ENCODE measurements around the gene LURAP1L.

Gene LURAP1L

DNA sequence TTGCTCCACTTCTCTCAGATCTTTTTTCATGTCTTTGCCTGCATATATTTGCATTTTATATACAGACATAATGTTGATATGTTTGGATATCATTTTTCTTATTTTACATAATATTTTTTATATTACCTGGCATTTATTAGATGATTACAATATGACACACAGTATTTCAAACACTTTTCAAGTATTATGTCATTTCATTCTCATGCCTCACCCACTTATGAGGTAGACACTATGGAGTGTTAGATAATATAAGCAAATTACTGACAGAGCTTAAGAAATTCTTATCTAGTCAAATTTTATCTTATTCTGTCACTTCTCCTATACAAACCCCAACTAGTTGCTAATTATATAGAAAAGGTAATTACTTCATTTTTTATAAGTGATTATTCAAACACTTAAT, 11.1 kb downstream of the LURAP1L start:
- no peak overlapping the region for H3K27ac Mint-ChIP-seq
- H3K27me3 Mint-ChIP-seq = no peaks in the 10 kb centered on the region
- DNase-seq = no peak
- H3K36me3 Mint-ChIP-seq (ENCODE audit: low read depth) = no peaks in the 10 kb centered on the region
- peaks cover 3% of the 10 kb centered on the region for H3K9me3 Mint-ChIP-seq
- no peaks in the 10 kb centered on the region for H3K4me1 Mint-ChIP-seq (ENCODE audit: low read depth)
- H3K4me3 Mint-ChIP-seq = no peak overlapping the region

DNA sequence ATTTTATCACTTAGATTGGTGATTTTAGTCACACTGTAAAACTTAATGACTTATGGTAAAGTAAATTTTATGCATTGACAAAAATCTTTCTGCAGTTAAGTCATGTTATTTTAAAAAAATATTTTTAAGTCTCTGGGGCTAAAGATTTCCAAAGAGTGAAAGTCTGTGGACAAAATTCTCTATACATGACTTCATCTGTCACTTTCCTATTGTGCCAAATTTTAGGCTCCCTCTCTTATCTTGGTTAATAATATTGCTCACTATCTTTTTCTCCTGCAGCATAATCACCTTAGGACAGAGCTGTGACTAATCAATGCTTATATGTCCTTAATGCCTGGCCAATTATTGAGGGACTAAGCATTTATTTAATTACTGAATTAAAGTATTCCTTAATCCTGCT, 15.2 kb downstream of the LURAP1L start:
- no peaks in the 10 kb centered on the region for H3K36me3 Mint-ChIP-seq (ENCODE audit: low read depth)
- H3K27ac Mint-ChIP-seq = no peak overlapping the region
- no peak overlapping the region for H3K4me3 Mint-ChIP-seq
- no peaks in the 10 kb centered on the region for H3K27me3 Mint-ChIP-seq
- no peak for DNase-seq
- H3K4me1 Mint-ChIP-seq (ENCODE audit: low read depth) = no peaks in the 10 kb centered on the region
- peaks cover 8% of the 10 kb centered on the region for H3K9me3 Mint-ChIP-seq

DNA sequence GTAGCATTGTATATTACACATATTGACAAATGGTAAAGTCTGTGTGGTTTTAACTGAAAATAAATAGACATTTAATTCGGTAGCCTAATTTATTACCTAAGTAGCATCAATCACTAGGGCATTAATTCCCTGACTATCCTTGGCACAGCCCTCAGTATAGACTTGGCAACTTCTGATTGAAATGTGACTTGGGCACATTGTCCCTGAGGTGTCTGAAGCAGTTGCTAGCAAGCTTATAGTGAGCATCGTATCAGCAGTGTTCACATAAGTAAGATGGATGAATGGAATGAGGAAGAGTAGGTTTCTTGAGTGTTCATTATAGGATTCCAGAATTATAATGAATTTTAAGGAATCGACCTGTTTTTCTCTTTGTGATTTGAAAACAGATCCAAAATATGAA, 16.1 kb downstream of the LURAP1L start:
- Mint-ChIP-seq H3K27ac (no peak overlapping the region), H3K4me1 (ENCODE audit: low read depth) (no peaks in the 10 kb centered on the region), H3K4me3 (no peak overlapping the region)

DNA sequence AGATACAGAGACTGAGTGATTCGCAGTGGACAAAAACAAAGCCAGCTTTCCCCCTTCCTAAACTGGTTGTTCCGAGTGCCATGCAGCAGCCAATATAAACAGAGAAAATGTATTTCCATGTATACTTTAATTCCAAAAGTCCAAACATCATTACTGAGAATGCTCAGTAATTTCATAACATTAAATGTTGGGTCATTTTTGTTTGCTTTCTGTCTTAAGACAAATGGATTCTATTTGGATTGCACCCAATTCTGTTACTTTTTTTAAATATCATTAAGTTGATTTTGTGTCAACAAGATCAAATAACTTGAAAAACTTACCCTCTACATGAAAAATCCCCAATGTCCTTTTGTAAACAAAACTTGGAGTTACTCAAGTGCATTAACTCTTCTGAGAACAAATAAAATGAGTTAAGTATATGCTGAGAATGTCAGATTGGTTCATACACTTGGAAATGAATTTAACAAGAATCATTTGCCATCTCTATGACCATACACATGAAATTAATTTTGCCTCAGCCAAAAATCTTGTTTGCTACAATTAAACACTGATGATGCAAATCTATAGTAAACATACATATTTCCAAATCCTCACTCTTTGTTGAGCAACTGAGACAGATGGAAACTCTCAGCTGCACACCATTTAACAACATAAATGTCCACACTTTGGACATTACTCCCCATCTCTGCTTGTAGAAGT, 19.4 kb downstream of the LURAP1L start:
- H3K27ac Mint-ChIP-seq = no peak overlapping the region
- H3K27me3 Mint-ChIP-seq = no peaks in the 10 kb centered on the region
- DNase-seq = no peak
- no peaks in the 10 kb centered on the region for H3K36me3 Mint-ChIP-seq (ENCODE audit: low read depth)
- peaks cover 12% of the 10 kb centered on the region for H3K9me3 Mint-ChIP-seq
- H3K4me1 Mint-ChIP-seq (ENCODE audit: low read depth) = no peaks in the 10 kb centered on the region
- no peak overlapping the region for H3K4me3 Mint-ChIP-seq

More for the DNA sequence above, 16.1 kb downstream of the LURAP1L start:
- no peak for DNase-seq
- Mint-ChIP-seq H3K9me3 (peaks cover 8% of the 10 kb centered on the region), H3K36me3 (ENCODE audit: low read depth) (no peaks in the 10 kb centered on the region), H3K27me3 (no peaks in the 10 kb centered on the region)

DNA sequence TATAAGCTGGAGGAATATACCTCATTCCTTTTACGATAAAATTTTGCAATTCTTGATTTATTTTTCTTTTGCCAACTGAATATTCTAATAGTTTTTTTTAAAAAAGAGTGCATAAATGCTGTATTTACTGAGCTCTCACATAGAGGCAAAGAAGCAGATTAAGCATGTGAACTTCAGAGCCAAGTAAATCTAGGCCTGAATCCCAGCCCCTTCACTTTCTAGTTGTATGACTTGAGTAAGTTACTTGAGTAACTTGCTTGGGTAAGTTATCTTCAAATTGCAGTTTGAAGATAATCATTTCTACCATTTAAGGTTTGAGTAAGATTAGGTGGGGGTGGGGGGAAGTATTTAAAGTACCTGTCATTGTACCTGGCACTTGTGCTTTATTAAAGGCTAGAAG, 21.8 kb downstream of the LURAP1L start:
- peaks cover 10% of the 10 kb centered on the region for H3K9me3 Mint-ChIP-seq
- no peak for DNase-seq
- no peaks in the 10 kb centered on the region for H3K4me1 Mint-ChIP-seq (ENCODE audit: low read depth)
- no peaks in the 10 kb centered on the region for H3K27me3 Mint-ChIP-seq
- H3K36me3 Mint-ChIP-seq (ENCODE audit: low read depth) = no peaks in the 10 kb centered on the region
- H3K27ac Mint-ChIP-seq = no peak overlapping the region
- H3K4me3 Mint-ChIP-seq = no peak overlapping the region

DNA sequence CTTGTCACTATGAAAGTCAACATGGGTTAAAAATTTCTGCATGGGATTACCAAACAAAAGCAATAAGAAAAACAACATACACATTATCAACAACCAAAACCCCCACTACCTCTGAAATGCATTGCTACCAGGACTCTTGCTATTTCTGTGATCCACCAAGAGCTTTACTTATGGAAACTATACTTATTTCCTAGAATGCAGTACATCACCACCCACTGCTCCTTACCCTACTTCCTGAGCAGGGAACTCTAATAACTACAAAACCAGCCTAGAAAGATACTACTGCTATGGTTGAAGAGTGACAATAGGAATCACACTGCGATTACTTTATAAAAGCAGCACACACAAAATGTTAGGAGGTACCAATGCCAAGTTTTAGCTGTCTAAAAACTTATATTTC, 22.2 kb downstream of the LURAP1L start:
- H3K4me1 Mint-ChIP-seq (ENCODE audit: low read depth) = no peaks in the 10 kb centered on the region

DNA sequence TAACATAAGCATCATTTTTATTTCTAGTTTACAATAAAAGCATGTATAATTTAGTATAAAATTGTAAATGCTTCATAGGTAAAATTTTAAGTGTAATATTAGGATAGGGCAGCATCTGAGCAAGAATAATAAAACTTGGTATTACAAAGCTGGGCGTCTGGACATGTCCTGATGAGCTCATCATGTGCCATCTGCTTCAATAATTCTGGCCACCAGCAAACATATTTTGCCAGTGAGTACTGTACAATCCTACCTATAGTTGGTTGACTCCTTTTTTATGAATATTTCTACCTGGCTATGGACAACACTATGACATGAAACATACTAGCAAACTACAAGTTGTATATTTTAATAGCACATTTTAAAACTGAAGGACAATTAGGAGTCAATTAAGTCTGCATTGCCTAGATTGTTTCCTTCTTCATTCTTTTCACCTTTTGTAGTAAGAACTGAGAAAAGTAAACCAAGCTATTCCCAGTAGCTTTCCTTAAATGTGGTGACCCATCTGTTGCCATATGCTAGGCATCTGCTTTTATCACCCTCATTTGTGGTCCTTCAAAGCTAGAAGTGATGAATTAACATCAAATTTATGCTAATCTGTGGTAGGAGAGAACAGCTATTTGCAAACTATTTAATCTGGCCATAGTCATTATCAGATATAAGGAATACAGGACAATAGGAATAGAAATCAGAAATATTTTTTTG, 23.4 kb downstream of the LURAP1L start:
- Mint-ChIP-seq H3K9me3 (peaks cover 11% of the 10 kb centered on the region), H3K27me3 (no peaks in the 10 kb centered on the region), H3K4me1 (ENCODE audit: low read depth) (no peaks in the 10 kb centered on the region), H3K36me3 (ENCODE audit: low read depth) (no peaks in the 10 kb centered on the region), H3K4me3 (no peak overlapping the region), H3K27ac (no peak overlapping the region)
- DNase-seq = no peak

More for the DNA sequence above, 22.2 kb downstream of the LURAP1L start:
- DNase-seq = no peak
- no peaks in the 10 kb centered on the region for H3K36me3 Mint-ChIP-seq (ENCODE audit: low read depth)
- H3K27ac Mint-ChIP-seq = no peak overlapping the region
- H3K9me3 Mint-ChIP-seq = peaks cover 6% of the 10 kb centered on the region
- no peaks in the 10 kb centered on the region for H3K27me3 Mint-ChIP-seq
- no peak overlapping the region for H3K4me3 Mint-ChIP-seq

DNA sequence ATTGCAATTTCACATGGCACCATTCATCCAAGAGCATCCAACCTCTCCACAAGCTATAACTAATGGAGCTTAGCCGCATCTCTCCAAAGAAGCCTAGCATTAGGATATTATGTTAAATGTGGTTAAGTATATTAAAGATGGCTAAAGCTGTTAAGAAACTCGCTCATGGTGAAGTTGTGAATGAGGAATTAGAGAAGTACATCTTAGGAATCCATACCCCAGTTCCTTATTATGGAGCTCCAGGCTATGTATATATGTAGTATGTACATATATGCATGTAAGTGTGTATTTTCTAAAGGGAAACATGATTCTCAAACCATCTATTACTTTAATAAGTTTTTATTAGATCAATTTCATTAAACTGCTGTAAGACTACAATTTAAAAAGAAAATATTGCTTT, 26.4 kb downstream of the LURAP1L start:
- peaks cover 9% of the 10 kb centered on the region for H3K9me3 Mint-ChIP-seq
- H3K4me1 Mint-ChIP-seq (ENCODE audit: low read depth) = no peaks in the 10 kb centered on the region
- H3K27me3 Mint-ChIP-seq = no peaks in the 10 kb centered on the region

DNA sequence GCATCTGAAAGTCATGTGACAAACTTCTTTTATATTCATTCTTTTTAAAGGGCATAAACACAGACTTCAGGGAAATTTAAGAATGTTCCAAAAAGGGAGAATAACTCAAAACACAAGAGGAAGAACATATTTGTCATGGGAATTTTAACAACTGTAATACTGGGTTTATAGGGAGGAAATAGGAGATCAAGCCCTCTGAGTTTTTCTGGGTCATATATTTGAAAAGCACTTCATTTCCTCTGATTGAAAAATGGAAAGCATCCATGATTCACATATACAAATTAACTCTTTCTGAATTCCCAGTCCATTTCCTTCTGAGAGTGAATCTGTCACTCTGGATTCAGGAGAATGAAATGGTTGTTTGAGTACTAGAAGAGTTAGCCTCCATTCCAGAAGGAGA, 26.8 kb downstream of the LURAP1L start:
- Mint-ChIP-seq H3K4me3 (no peak overlapping the region), H3K27me3 (no peaks in the 10 kb centered on the region), H3K4me1 (ENCODE audit: low read depth) (no peaks in the 10 kb centered on the region), H3K9me3 (peaks cover 9% of the 10 kb centered on the region), H3K27ac (no peak overlapping the region), H3K36me3 (ENCODE audit: low read depth) (no peaks in the 10 kb centered on the region)
- no peak for DNase-seq

More for the DNA sequence above, 26.4 kb downstream of the LURAP1L start:
- Mint-ChIP-seq H3K36me3 (ENCODE audit: low read depth) (no peaks in the 10 kb centered on the region), H3K4me3 (no peak overlapping the region), H3K27ac (no peak overlapping the region)
- DNase-seq = no peak

DNA sequence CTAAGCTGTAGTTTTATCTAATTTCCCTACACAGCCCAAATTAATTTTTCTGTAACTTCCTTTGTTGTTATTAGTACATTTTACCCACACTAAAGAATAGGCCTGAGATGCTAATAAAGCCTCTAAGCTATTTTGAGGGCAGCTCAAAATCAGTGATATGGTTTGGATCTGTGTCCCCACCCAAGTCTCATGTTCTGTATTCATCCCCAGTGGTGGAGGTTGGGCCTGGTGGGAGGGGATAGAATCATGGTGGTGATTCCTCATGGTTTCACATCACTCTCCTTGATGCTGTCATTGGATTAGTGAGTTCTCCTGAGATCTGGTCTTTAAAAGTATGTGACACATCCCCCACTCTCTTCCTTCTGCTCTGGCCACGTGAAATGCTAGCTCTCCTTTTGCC, 27.3 kb downstream of the LURAP1L start:
- peaks cover 6% of the 10 kb centered on the region for H3K9me3 Mint-ChIP-seq
- H3K27ac Mint-ChIP-seq = no peak overlapping the region
- no peak for DNase-seq
- H3K4me1 Mint-ChIP-seq (ENCODE audit: low read depth) = no peaks in the 10 kb centered on the region
- no peaks in the 10 kb centered on the region for H3K36me3 Mint-ChIP-seq (ENCODE audit: low read depth)
- no peaks in the 10 kb centered on the region for H3K27me3 Mint-ChIP-seq
- H3K4me3 Mint-ChIP-seq = no peak overlapping the region

DNA sequence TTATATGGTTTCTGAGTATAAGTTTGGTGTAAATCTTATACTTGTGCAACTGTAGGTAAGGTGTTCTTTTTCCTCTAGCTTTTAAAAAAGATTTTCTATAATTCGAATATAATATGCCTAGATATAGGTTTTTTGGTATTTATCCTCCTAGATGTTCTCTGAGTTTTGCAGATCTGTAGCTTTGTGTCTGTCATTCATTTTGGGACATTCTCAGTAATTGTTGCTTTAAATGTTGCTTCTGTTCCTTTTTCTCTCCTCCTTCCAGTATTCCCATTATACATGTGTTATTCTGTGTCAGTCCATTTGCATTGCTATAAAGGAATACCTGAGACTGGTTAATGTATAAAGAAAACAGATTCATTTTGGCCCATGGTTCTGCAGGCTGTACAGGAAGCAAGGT, 33.7 kb downstream of the LURAP1L start:
- Mint-ChIP-seq H3K9me3 (peaks cover 4% of the 10 kb centered on the region), H3K4me3 (no peak overlapping the region), H3K4me1 (ENCODE audit: low read depth) (no peaks in the 10 kb centered on the region), H3K36me3 (ENCODE audit: low read depth) (no peaks in the 10 kb centered on the region), H3K27ac (no peak overlapping the region), H3K27me3 (no peaks in the 10 kb centered on the region)
- DNase-seq = no peak

DNA sequence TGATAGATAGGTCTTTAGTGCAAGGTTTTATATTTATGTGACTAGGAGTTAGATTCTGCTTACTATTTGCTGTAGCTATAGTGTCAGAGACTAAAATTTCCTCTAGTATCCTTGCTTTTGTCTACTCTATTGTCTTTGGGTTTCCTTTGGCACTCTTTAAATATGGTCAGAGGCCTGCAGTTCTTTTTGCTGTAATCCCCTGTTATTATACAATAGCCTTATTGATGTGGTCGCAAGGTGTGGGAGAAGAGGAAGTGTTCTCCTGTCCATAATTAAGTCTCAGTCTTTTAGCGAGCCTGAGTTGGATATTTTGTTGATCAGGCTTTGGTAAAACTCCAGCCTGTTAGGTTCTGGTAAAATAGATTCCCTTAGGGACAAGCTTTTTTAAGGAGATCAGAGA, 34.9 kb downstream of the LURAP1L start:
- Mint-ChIP-seq H3K36me3 (ENCODE audit: low read depth) (no peaks in the 10 kb centered on the region), H3K4me3 (no peak overlapping the region), H3K9me3 (peaks cover 4% of the 10 kb centered on the region), H3K27me3 (no peaks in the 10 kb centered on the region), H3K4me1 (ENCODE audit: low read depth) (no peaks in the 10 kb centered on the region), H3K27ac (no peak overlapping the region)
- no peak for DNase-seq

DNA sequence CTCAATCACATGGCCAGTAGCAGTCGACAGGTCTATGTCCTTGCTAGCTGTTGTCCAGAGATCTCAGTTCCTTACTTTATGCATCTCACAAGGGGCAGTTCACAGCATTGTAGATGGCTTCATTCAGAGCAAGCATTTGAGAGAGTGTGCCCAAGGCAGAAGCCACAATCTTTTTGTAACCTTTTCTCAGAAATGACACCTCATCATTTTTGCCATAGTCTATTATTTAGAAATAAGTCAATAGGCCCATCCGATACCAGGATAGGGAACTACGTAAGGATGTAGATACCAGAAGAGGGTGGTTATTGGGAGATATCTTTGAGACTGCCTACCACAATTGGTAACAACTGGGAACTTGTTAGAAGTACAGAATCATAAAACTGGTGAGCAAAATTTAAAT, 37.1 kb downstream of the LURAP1L start:
- peaks cover 6% of the 10 kb centered on the region for H3K9me3 Mint-ChIP-seq
- no peaks in the 10 kb centered on the region for H3K27me3 Mint-ChIP-seq
- no peak overlapping the region for H3K27ac Mint-ChIP-seq
- H3K4me1 Mint-ChIP-seq (ENCODE audit: low read depth) = no peaks in the 10 kb centered on the region
- DNase-seq = no peak
- no peaks in the 10 kb centered on the region for H3K36me3 Mint-ChIP-seq (ENCODE audit: low read depth)
- no peak overlapping the region for H3K4me3 Mint-ChIP-seq

DNA sequence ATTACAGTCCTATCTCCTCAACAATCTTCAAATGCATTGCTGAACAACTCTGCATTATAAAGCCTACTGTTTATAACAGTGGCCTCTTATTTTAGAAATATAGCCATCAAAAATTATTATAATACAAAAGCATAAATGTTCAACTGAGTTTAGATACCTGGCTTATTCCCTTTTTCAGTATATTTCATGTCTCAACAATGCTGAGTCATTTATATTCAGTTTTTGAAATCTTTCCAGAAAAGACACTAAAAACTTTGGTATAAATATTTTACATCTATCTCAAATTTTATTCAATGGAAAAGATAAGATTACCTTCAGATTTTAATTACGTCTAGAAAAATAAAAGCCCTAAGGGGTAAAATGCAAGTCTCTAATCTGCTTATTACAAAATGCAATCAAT, 37.9 kb downstream of the LURAP1L start:
- Mint-ChIP-seq H3K36me3 (ENCODE audit: low read depth) (no peaks in the 10 kb centered on the region), H3K27ac (no peak overlapping the region), H3K4me1 (ENCODE audit: low read depth) (no peaks in the 10 kb centered on the region), H3K4me3 (no peak overlapping the region), H3K9me3 (peaks cover 6% of the 10 kb centered on the region), H3K27me3 (no peaks in the 10 kb centered on the region)
- no peak for DNase-seq

DNA sequence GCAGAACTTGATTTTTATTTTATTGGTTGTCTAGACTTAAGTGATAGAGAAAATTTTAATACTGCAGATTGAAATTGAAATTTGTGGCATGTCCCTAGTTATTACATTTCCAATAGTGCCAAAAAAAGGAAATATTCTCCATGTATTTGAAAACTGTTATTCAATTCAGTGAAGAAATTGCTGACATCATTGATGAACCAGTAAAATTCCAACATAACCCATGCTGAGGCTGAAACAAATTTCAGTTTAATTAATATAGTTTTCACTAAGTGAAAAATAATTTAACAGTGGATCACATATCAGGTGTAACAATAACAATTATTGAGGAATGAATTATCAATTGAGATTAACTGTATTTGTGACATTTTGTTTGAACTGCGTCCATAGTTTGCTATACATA, 38.7 kb downstream of the LURAP1L start:
- Mint-ChIP-seq H3K27me3 (no peaks in the 10 kb centered on the region), H3K36me3 (ENCODE audit: low read depth) (no peaks in the 10 kb centered on the region), H3K9me3 (peaks cover 10% of the 10 kb centered on the region), H3K27ac (no peak overlapping the region), H3K4me3 (no peak overlapping the region), H3K4me1 (ENCODE audit: low read depth) (no peaks in the 10 kb centered on the region)
- DNase-seq = no peak
